ENCODE results near the gene CD6.

CD6 gene

GRCh38 chr11:60942970-60943565 is 28.4 kb upstream of the CD6 start:
- DNase-seq (no peak), ATAC-seq (no peak)
- Mint-ChIP-seq H3K4me3 (no peak overlapping the region), H3K27me3 (no peaks in the 10 kb centered on the region), H3K9me3 (no peaks in the 10 kb centered on the region), H3K4me1 (no peaks in the 10 kb centered on the region), H3K27ac (no peak overlapping the region)

DNA sequence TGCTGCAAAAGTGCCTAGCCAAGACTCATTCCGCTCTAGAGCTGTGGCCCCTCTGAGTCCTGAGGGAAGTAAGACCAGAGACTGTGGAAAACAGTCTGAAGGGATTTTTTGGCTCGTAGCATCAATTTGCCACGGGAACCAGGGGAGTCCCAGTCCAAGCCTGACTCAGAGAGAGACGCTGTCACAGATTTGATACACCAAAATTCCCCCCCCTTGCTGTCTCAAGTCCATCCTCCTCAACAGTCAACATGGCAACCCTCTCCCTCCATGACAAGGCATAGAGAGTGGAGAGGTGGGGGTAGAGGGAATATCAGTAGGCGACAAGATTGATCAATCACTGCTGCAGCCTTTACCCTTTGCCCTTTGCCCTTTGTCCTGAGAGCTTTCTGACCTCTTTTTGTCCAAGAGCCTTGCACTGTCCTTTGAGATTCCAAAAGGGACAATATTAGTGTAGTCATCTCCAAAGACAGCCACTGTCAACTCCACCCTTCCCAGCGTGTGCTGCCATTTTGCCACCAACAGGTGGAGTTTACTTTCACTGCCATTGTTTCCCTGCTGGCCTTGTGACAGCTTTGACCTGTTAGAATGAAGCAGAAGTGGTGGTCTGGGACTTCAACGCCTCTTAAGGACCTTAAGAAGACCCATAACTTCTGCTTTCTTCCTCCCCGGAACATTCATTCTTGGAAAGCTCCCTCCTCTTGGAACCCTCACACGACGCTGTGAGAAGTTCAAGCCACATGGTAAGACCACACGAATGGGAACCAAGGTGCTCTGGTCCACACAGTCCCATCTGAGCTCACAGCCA is 26.8 kb upstream of the CD6 start:
- Mint-ChIP-seq H3K4me1 (peaks cover 11% of the 10 kb centered on the region), H3K27ac (no peak overlapping the region), H3K4me3 (no peak overlapping the region), H3K27me3 (no peaks in the 10 kb centered on the region), H3K9me3 (no peaks in the 10 kb centered on the region)
- ATAC-seq (no peak), DNase-seq (no peak)

GRCh38 chr11:60945295-60945667 is 26.2 kb upstream of the CD6 start:
- ATAC-seq, result no peak
- Mint-ChIP-seq H3K27me3 (no peaks in the 10 kb centered on the region), H3K4me1 (peaks cover 15% of the 10 kb centered on the region), H3K4me3 (no peak overlapping the region), H3K27ac (no peak overlapping the region), H3K9me3 (no peaks in the 10 kb centered on the region)
- no peak for DNase-seq

GRCh38 chr11:60946601-60947264 is 24.7 kb upstream of the CD6 start:
- H3K27ac Mint-ChIP-seq, result no peak overlapping the region
- DNase-seq (no peak), ATAC-seq (no peak)
- no peaks in the 10 kb centered on the region for H3K27me3 Mint-ChIP-seq
- H3K4me3 Mint-ChIP-seq, result no peak overlapping the region
- peaks cover 21% of the 10 kb centered on the region for H3K4me1 Mint-ChIP-seq
- H3K9me3 Mint-ChIP-seq, result no peaks in the 10 kb centered on the region

DNA sequence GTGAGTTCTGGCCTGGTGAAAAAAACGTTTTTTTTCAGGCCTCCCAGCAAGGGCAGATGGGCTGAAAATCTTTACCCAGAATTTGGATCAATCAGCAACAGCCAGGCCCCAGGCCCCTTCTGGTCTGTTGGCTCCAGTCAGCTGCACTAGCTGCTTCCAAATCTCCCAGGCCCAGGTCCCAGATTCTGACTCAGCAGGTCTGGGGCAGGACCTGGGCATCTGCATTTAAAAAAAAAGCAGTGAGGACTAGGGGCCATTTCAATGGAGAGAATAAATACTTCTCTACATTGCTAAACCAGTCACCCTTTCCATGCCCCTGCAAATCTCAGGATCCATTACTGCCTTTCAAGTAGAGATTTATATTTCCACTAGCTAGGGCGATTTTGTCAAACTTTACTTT is 23.8 kb upstream of the CD6 start:
- no peak overlapping the region for H3K4me3 Mint-ChIP-seq
- no peak for ATAC-seq
- no peak overlapping the region for H3K27ac Mint-ChIP-seq

DNA sequence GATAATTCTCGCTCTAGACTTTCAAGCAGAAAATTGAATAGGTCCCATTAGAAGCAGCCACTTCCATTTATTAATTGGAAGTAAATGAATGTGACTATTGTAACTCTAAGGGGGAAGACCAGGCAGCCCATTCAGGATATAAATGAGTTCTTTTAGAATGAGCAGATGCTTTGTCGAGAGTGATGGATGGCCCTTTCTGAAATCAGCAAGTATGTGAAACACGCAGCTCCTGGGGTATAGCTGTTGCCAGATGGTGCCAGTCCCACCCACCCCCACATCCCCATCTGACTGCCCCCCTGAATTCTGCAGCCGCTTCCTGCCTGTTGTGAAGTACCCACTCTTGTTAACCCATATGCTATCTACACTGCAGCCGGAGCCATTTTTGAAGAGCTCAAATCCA is 23.2 kb upstream of the CD6 start:
- peak overlapping the region in 1 of 2 donors; percentile 34 for H3K27ac Mint-ChIP-seq
- H3K9me3 Mint-ChIP-seq, result no peaks in the 10 kb centered on the region
- no peak overlapping the region for H3K4me3 Mint-ChIP-seq
- peaks cover 8% of the 10 kb centered on the region for H3K27me3 Mint-ChIP-seq
- no peak for DNase-seq
- peaks cover 34% of the 10 kb centered on the region for H3K4me1 Mint-ChIP-seq
- ATAC-seq, result no peak

More for the DNA sequence above, 23.8 kb upstream of the CD6 start:
- Mint-ChIP-seq H3K4me1 (peaks cover 30% of the 10 kb centered on the region), H3K9me3 (no peaks in the 10 kb centered on the region), H3K27me3 (peaks cover 2% of the 10 kb centered on the region)
- DNase-seq, result no peak

DNA sequence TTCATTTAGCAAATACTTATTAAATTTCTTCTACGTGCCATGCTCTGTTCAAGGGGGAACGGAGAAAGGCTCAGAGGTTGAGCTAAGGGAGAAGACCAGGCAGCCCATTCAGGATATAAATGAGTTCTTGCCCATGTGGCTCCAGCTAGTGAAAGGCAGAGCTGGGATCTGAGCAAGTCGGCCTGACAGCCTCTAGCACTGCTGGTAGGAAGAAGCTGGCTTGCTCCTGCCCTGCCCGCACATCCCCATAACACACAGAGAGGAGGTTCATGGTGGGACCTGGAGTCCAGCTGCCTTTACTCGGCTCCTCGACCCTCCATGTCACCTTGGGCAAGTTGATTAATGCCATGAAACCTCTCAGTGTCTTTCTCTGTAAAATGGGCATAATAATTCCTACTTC is 21.5 kb upstream of the CD6 start:
- no peak for ATAC-seq
- no peaks in the 10 kb centered on the region for H3K9me3 Mint-ChIP-seq
- H3K27ac Mint-ChIP-seq, result no peak overlapping the region
- H3K4me1 Mint-ChIP-seq, result peaks cover 34% of the 10 kb centered on the region
- peak overlapping the region; percentile 7 to 21 for H3K4me3 Mint-ChIP-seq
- peaks cover 8% of the 10 kb centered on the region for H3K27me3 Mint-ChIP-seq
- DNase-seq, result no peak

DNA sequence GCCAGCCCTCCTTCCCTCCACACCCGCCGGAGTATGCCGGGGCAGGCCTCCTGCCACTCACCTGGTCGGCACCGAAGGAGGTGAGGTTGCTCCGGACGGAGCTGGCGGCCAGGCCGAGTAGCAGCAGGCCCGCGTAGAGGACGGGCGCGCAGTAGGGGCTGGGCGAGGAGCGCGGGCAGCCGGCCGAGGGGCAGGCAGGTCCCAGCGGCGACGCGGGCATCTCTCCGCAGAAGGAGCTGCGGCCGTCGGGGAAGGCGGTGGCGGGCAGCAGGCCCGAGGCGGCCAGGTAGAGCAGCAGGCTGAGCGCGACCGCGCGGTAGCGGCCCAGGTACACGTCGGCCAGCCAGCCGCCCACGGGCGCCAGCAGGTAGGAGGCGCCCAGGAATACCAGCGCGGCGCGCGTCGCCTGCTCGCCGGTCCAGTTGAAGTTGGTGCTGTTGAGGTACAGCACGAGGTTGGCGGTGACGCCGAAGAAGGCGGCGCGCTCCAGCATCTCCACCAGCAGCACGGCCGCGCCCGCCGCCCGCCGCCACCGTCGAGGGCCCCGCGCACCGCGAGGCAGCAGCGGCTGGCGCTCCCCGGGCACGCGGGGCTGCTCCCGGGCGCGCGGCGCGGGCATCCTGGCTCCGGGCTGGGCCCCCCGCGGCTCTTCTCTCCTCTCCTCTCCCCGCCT is 20.4 kb upstream of the CD6 start:
- Mint-ChIP-seq H3K9me3 (no peaks in the 10 kb centered on the region), H3K27me3 (peaks cover 8% of the 10 kb centered on the region), H3K4me1 (peaks cover 34% of the 10 kb centered on the region), H3K4me3 (peak overlapping the region; percentile 83 to 87), H3K27ac (no peak overlapping the region)
- peak; percentile 55 for ATAC-seq
- DNase-seq, result peak in 1 of 2 donors; percentile 38

DNA sequence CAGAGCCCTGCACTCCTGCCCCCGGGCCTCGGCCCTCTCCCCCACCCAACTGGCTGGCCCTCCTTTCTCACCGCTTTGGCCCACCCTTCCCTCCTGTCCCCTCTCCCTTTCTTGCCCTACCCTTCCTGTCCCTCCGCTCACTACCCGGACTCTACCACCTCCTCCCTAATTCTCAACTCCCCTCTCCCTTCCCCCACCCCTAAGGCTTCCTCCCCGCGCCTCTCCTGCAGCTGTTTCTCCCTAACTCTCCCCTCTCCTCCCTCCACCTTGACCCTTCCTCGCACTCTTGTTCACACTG is 19.9 kb upstream of the CD6 start:
- Mint-ChIP-seq H3K27ac (peak overlapping the region; percentile 71 to 96), H3K27me3 (peaks cover 8% of the 10 kb centered on the region), H3K4me3 (peak overlapping the region; percentile 83 to 87), H3K4me1 (peaks cover 34% of the 10 kb centered on the region), H3K9me3 (no peaks in the 10 kb centered on the region)
- ATAC-seq, result no peak
- DNase-seq, result no peak

DNA sequence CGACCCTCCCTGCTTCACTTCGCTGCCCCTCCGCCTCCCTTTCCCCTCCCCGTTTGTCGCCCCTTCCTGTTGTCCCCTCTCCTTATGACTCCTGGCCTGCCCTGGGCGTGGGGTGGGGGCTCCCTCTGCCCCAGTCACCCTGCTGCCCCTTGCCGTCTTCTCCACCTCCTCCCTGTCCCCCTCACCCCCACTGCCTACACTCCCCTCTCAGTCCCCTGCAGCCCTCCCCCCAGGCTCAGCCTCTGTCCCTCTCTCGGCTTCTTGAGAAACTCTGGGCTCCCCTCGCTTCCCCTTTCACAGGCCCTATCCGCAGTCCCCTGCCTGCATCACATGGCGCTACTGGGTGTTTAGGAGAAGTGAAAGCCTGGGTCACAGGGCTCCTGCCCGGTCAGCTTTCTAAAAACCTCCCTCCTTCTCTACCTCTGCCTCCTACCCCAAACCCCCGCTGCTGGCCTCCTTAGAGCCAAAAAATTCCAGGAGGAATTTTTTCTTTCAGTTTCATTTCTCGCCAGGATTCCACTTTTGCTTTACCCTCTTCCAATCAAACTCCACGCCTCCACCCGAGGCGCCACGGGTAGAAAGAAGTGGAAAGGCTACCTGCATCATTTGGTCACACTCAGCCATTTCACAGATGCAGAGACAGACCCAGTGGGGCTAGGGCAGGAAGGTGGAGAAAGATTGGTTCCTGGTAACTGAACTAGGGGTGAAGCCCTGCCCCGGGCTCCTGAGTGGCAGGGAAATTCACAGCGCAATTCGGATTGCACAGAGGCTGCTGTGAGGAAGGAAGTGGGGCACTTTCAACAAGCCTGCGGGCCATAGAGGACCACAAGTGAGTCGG is 19.4 kb upstream of the CD6 start, which contains the start of gene SLC15A3:
TSS of gene SLC15A3 (minus strand) at position 273 of the 838 bp plus-strand sequence. CDS start 625 bp downstream, outside the sequence.
- ATAC-seq (peak; percentile 84), DNase-seq (peak; percentile 39 to 51)
- Mint-ChIP-seq H3K9me3 (no peaks in the 10 kb centered on the region), H3K4me1 (peaks cover 34% of the 10 kb centered on the region), H3K27me3 (peaks cover 8% of the 10 kb centered on the region), H3K27ac (peak within 1 kb of the TSS; percentile 81 to 96), H3K4me3 (peak within 1 kb of the TSS; percentile 83 to 87)

DNA sequence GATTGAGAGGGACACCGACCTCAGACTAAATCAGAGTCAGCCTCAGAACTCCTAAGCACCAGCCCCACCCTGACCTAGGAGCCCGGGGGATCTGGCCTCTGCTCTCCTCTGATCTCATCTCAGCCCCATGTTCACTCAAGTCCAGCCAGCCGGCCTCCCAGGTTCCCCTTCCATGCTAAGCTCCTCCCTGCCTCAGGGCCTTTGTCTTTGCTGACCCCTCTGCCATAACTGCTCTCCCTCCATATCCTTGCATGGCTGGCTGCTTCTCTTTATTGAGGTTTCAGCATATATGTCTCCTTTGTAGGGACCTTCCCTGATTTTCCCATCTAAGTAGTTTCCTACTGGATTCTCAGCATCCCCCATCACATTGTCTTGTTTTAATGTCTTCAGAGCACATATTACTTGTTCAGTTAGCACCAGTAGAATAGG is 18.7 kb upstream of the CD6 start:
- H3K27ac Mint-ChIP-seq, result peak overlapping the region in 1 of 2 donors; percentile 81
- peak overlapping the region; percentile 83 to 87 for H3K4me3 Mint-ChIP-seq
- no peaks in the 10 kb centered on the region for H3K9me3 Mint-ChIP-seq
- ATAC-seq, result no peak
- no peak for DNase-seq
- peaks cover 34% of the 10 kb centered on the region for H3K4me1 Mint-ChIP-seq
- peaks cover 8% of the 10 kb centered on the region for H3K27me3 Mint-ChIP-seq

DNA sequence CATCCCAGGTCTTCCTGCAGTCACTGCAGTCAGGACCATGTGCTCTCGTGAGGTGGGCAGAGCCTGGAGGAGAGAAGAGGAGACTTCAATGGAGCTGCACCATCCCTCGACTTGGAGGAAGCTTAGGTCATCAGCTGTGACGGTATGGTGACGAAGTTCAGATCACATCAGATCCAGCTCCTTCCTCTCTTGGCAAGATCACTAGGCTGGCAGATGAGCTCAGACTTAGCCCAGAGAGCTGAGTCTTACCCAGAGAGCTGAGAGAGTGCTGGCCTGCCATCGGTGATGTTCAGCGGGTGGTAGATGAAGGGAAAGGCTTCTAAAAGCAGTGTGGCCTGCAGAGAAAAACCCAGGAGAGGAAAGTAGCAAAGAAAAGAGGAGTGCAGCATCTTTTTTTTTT is 17.7 kb upstream of the CD6 start:
- DNase-seq, result no peak
- Mint-ChIP-seq H3K9me3 (no peaks in the 10 kb centered on the region), H3K4me3 (no peak overlapping the region), H3K27ac (peak overlapping the region in 1 of 2 donors; percentile 11), H3K27me3 (peaks cover 8% of the 10 kb centered on the region), H3K4me1 (peaks cover 30% of the 10 kb centered on the region)
- ATAC-seq, result no peak

GRCh38 chr11:60954421-60954820 is 17.1 kb upstream of the CD6 start:
- H3K27ac Mint-ChIP-seq, result no peak overlapping the region
- peaks cover 23% of the 10 kb centered on the region for H3K4me1 Mint-ChIP-seq
- no peaks in the 10 kb centered on the region for H3K9me3 Mint-ChIP-seq
- peaks cover 8% of the 10 kb centered on the region for H3K27me3 Mint-ChIP-seq
- ATAC-seq (no peak), DNase-seq (no peak)
- H3K4me3 Mint-ChIP-seq, result no peak overlapping the region

- peaks cover 17% of the 10 kb centered on the region for H3K4me1 Mint-ChIP-seq
- no peak overlapping the region for H3K27ac Mint-ChIP-seq
- H3K9me3 Mint-ChIP-seq, result no peaks in the 10 kb centered on the region
- no peak overlapping the region for H3K4me3 Mint-ChIP-seq
- no peak for ATAC-seq
- peaks cover 11% of the 10 kb centered on the region for H3K27me3 Mint-ChIP-seq
- no peak for DNase-seq
Observed at GRCh38 chr11:60955571-60955970, 15.9 kb upstream of the CD6 start.

GRCh38 chr11:60957188-60957587 is 14.3 kb upstream of the CD6 start:
- ATAC-seq, result no peak
- Mint-ChIP-seq H3K9me3 (no peaks in the 10 kb centered on the region), H3K27ac (no peak overlapping the region), H3K4me3 (no peak overlapping the region), H3K27me3 (peaks cover 18% of the 10 kb centered on the region), H3K4me1 (peaks cover 9% of the 10 kb centered on the region)
- DNase-seq, result no peak

Data from stimulated activated naive CD8-positive, alpha-beta T cell treated with anti-CD3 and anti-CD28 coated beads, Interleukin-15, amount 100 ng/mL, for 72 hours (primary cell).